Thyroid gland (tissue), 4 donors: Measurements from ENCODE around the gene OOSP3. TPM values are rescaled to one million over a fixed set of nuclear protein-coding genes. Genes with fewer than 3 reads are reported as not detected.

Experiments used
- DNase-seq, 2 donors: peaks; one replicate each; pipeline ENCODE4 v3.0.0-alpha.2; 2019
- H3K27ac ChIP-seq, 3 donors: fragments of 200-600 bp; sonication (generic); 1 replicate in 2 of 3; 2 replicates in 1 of 3; pipeline ENCODE4 v1.5.1; 2016 to 2019; ENCODE audit warnings: mild to moderate bottlenecking in 1 of 3, moderate library complexity in 1 of 3
- H3K27me3 ChIP-seq: fragments of 200-600 bp; sonication (generic); one replicate; pipeline ENCODE4 v1.5.1; 2019
- H3K36me3 ChIP-seq, 2 donors: fragments of 200-600 bp; sonication (generic); one replicate each; pipeline ENCODE4 v1.5.1; 2016 to 2019
- H3K4me1 ChIP-seq, 2 donors: fragments of 200-600 bp; sonication (generic); one replicate each; pipeline ENCODE4 v1.5.1; 2017 to 2019
- H3K4me3 ChIP-seq, 3 donors: fragments of 200-600 bp; sonication (generic); replicated peaks in 1 of 3; 1 replicate in 2 of 3; 2 replicates in 1 of 3; pipeline ENCODE4 v1.5.1; 2016; ENCODE audit warnings: mild to moderate bottlenecking in 1 of 3
- H3K9me3 ChIP-seq: fragments of 200-600 bp; sonication (generic); one replicate; pipeline ENCODE4 v1.5.1; 2017
- CTCF ChIP-seq, 6 experiments: fragments of 200-600 bp in 3 of 6; fragments of 450-650 bp in 3 of 6; sonication (generic) in 3 of 6; IDR thresholded peaks; one replicate each; pipeline ENCODE4 v1.5.1; 2016 to 2019; ENCODE audit warnings: antibody characterized with exemption in 6 of 6, mild to moderate bottlenecking in 2 of 6, inconsistent platforms in 1 of 6, moderate library complexity in 1 of 6
- POLR2A ChIP-seq, 2 donors: fragments of 450-650 bp; IDR thresholded peaks; one replicate each; pipeline ENCODE4 v1.6.1; 2017; ENCODE audit warnings: antibody characterized with exemption in 2 of 2, mild to moderate bottlenecking in 2 of 2, moderate library complexity in 1 of 2
- WGBS, 2 donors: methylation state at CpG; one replicate each; pipeline ENCODE4 v1.1.5; 2017; 5-methylcytosine and 5-hydroxymethylcytosine counted together
- intact Hi-C: fragments of 100-400 bp; cut with DNase I; formaldehyde crosslinking; loops from one replicate; pipeline ENCODE4 v1.15.1; 2023
- total RNA-seq, 4 donors: library from RNA; depleted of rRNA; stranded (reverse); fragments of >200 nt; gene quantifications; one replicate each; pipeline ENCODE4 v1.2.3, GENCODE V29; 2016

The OOSP3 gene
- total RNA-seq, 4 donors from 2014 or later = not detected

GRCh38 chr11:59943997-59944714 is 65.6 kb downstream of the OOSP3 start:
- Histone ChIP-seq H3K36me3 (no peaks in the 10 kb centered on the region), H3K4me3 (no peak overlapping the region), H3K27me3 (no peaks in the 10 kb centered on the region), H3K4me1 (no peaks in the 10 kb centered on the region), H3K9me3 (no peaks in the 10 kb centered on the region), H3K27ac (no peak overlapping the region)
- intact Hi-C loops = no loop called here
- DNase-seq = no peak
- WGBS, 2 donors = 90 to 94% methylated on average over 3 of the region's 3 CpGs
- TF ChIP-seq CTCF (IDR thresholded peaks at IDR 0.05) = no peak
- no peak for TF ChIP-seq POLR2A (IDR thresholded peaks at IDR 0.05)

GRCh38 chr11:59944720-59945119 is 66.1 kb downstream of the OOSP3 start:
- no peak for DNase-seq
- TF ChIP-seq POLR2A (IDR thresholded peaks at IDR 0.05) (no peak), CTCF (IDR thresholded peaks at IDR 0.05) (no peak)
- H3K27me3 ChIP-seq = no peaks in the 10 kb centered on the region
- no peak overlapping the region for H3K4me3 ChIP-seq
- H3K9me3 ChIP-seq = no peaks in the 10 kb centered on the region
- 67 to 70% methylated on average over 2 of the region's 2 CpGs for whole genome bisulfite sequencing, 2 donors
- H3K4me1 ChIP-seq = no peaks in the 10 kb centered on the region
- no peaks in the 10 kb centered on the region for H3K36me3 ChIP-seq
- intact Hi-C loops = no loop called here
- no peak overlapping the region for H3K27ac ChIP-seq

Other genes with a start within 250 kb of the OOSP3 start
- 10 to 100 TPM; 14.5 to 19.8 (median 17.0) TPM for gene PATL1, start 209.7 kb upstream of the OOSP3 start, total RNA-seq
- not detected for gene OR10V1, start 164.9 kb upstream of the OOSP3 start, total RNA-seq
- 10 to 100 TPM; 36.5 to 46.4 (median 41.6) TPM for gene STX3, start 123.4 kb upstream of the OOSP3 start, total RNA-seq
- 10 to 100 TPM; 19.4 to 40.7 (median 25.4) TPM for gene MRPL16, start 68.0 kb upstream of the OOSP3 start, total RNA-seq
- not detected for gene CBLIF, start 33.3 kb upstream of the OOSP3 start, total RNA-seq
- not detected for gene TCN1, start 12.3 kb upstream of the OOSP3 start, total RNA-seq
- not detected for gene OOSP1, start 59.6 kb downstream of the OOSP3 start, total RNA-seq
- gene OOSP4A, start 85.3 kb downstream of the OOSP3 start, total RNA-seq = not detected
- gene OOSP4B, start 138.4 kb downstream of the OOSP3 start, total RNA-seq = not detected
- gene OOSP2, start 161.6 kb downstream of the OOSP3 start, total RNA-seq = not detected
- not detected for gene MS4A3, start 177.9 kb downstream of the OOSP3 start, total RNA-seq
- gene MS4A2, start 209.9 kb downstream of the OOSP3 start, total RNA-seq = under 1 TPM in 3 of 4 donors, not detected in 1; 0.33 to 0.96 (median 0.39) TPM